ENCODE data around the gene DNAH8.
A peak's percentile ranks its signal among the peaks of the same experiment; 100 is the strongest.

DNAH8 gene

DNA sequence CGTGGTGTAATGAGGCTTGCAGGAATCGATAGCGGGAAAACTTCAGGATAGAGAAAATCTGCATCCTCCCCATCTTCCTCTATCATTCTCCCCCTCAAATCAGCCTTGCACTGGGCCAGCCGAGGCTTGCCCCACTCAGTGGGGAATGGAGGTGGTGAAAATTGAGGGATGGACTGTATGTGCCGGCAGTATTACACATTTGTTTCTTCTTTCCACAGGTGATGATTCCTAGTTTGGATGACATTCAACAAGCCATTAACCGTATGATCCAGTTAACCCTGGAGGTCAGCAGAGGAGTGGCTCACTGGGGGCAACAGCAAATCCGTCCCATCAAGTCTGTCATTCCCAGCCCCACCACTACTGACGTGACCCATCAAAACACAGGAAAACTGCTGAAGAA is 100.1 kb downstream of the DNAH8 start:
- H3K4me1 Mint-ChIP-seq: no peaks in the 10 kb centered on the region
- peaks cover 34% of the 10 kb centered on the region for H3K27me3 Mint-ChIP-seq
- H3K9me3 Mint-ChIP-seq: no peaks in the 10 kb centered on the region
- H3K36me3 Mint-ChIP-seq: no peaks in the 10 kb centered on the region
- no peak overlapping the region for H3K4me3 Mint-ChIP-seq
- no peak overlapping the region for H3K27ac Mint-ChIP-seq

GRCh38 chr6:38818691-38819090 is 103.6 kb downstream of the DNAH8 start:
- H3K4me3 Mint-ChIP-seq: no peak overlapping the region
- no peaks in the 10 kb centered on the region for H3K36me3 Mint-ChIP-seq
- peaks cover 36% of the 10 kb centered on the region for H3K27me3 Mint-ChIP-seq
- no peaks in the 10 kb centered on the region for H3K9me3 Mint-ChIP-seq
- H3K27ac Mint-ChIP-seq: no peak overlapping the region
- no peaks in the 10 kb centered on the region for H3K4me1 Mint-ChIP-seq

DNA sequence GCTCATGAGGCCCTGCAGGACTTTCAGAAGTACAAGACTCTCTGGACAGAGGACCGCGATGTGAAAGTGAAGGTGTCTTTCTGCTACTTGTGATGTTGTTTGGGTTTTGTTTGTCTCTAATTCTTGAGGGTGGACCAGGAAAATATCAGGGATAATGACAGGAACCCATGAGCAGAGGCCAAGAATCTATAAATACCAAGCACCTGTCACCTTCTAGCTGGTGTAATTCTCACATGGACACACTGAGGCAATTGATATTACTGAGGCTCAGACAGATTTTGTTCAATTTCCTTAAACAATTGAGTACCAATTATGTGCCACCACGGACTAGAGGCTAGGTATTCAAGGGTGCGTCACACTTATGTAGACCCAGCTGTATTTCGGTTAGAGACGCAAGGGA is 107.9 kb downstream of the DNAH8 start:
- H3K9me3 Mint-ChIP-seq: no peaks in the 10 kb centered on the region
- no peak overlapping the region for H3K4me3 Mint-ChIP-seq
- H3K27me3 Mint-ChIP-seq: peaks cover 20% of the 10 kb centered on the region
- no peak overlapping the region for H3K27ac Mint-ChIP-seq
- H3K4me1 Mint-ChIP-seq: no peaks in the 10 kb centered on the region
- no peaks in the 10 kb centered on the region for H3K36me3 Mint-ChIP-seq

DNA sequence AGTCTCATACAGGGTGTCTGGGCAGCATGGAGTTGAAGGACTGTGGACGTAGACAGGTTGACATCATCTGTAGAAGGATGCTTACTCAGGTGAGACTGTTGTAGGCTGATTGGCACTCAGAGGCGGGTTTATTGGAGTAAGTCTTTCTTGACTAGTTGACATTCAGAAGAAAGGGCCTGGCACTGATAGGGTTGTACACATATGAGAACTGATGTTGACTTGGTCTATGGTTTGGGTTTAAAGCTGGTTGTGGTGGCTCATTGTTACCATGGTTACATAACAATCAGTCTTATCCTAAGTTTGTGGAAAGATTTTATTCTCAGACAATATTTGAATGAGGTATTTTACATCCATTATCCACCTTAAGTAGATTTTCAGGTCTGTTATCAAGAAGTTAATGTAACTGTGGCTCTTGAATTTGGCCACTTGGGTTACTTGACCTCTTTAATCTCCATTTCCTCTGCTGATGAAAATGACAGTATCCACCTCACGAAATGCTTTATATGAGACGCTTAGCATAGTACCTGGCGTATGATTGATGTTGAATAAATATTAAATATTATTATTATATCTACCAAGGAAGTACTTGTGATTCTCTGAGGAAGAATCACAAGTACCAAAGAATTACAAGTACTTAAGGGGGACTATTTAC is 109.3 kb downstream of the DNAH8 start:
- Mint-ChIP-seq H3K9me3 (peaks cover 7% of the 10 kb centered on the region), H3K4me1 (no peaks in the 10 kb centered on the region), H3K27ac (no peak overlapping the region), H3K36me3 (peaks cover 2% of the 10 kb centered on the region), H3K27me3 (peaks cover 18% of the 10 kb centered on the region), H3K4me3 (no peak overlapping the region)

GRCh38 chr6:38827024-38827423 is 111.9 kb downstream of the DNAH8 start:
- Mint-ChIP-seq H3K4me3 (no peak overlapping the region), H3K9me3 (peaks cover 14% of the 10 kb centered on the region), H3K27ac (no peak overlapping the region), H3K27me3 (peaks cover 13% of the 10 kb centered on the region), H3K4me1 (no peaks in the 10 kb centered on the region), H3K36me3 (peaks cover 2% of the 10 kb centered on the region)

- H3K9me3 Mint-ChIP-seq: peaks cover 14% of the 10 kb centered on the region
- H3K27ac Mint-ChIP-seq: no peak overlapping the region
- peaks cover 2% of the 10 kb centered on the region for H3K36me3 Mint-ChIP-seq
- H3K27me3 Mint-ChIP-seq: peaks cover 14% of the 10 kb centered on the region
- no peak overlapping the region for H3K4me3 Mint-ChIP-seq
- H3K4me1 Mint-ChIP-seq: no peaks in the 10 kb centered on the region
Measured at GRCh38 chr6:38831865-38832264, 116.8 kb downstream of the DNAH8 start.

- Mint-ChIP-seq H3K4me3 (no peak overlapping the region), H3K9me3 (peaks cover 14% of the 10 kb centered on the region), H3K27me3 (peaks cover 12% of the 10 kb centered on the region), H3K4me1 (no peaks in the 10 kb centered on the region), H3K36me3 (peaks cover 2% of the 10 kb centered on the region), H3K27ac (no peak overlapping the region)
Measured at GRCh38 chr6:38833320-38833719, 118.2 kb downstream of the DNAH8 start.

DNA sequence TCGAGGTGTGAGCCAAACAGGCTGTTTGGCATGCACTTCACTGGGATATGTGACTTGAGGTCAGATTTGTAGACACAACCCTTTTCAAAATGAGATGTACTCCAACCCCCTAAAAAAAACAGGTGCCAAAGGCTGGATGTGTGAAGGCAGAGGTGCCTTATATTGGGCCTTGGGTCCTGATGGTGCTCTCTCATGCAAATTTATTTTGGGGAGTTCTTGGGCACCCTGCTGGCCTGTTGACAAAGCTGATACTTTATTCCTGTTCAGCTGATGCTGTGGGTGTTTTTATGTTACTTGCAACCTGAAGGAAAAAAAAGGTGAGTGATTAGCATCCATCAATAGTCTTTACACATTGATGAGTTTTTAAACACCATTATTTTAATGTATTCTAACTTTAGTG is 121.5 kb downstream of the DNAH8 start:
- Mint-ChIP-seq H3K36me3 (no peaks in the 10 kb centered on the region), H3K4me1 (no peaks in the 10 kb centered on the region), H3K4me3 (no peak overlapping the region), H3K27me3 (peaks cover 2% of the 10 kb centered on the region), H3K9me3 (no peaks in the 10 kb centered on the region), H3K27ac (no peak overlapping the region)

GRCh38 chr6:38837101-38837500 is 122.0 kb downstream of the DNAH8 start:
- H3K4me1 Mint-ChIP-seq: no peaks in the 10 kb centered on the region
- H3K9me3 Mint-ChIP-seq: no peaks in the 10 kb centered on the region
- H3K27me3 Mint-ChIP-seq: peaks cover 2% of the 10 kb centered on the region
- H3K4me3 Mint-ChIP-seq: no peak overlapping the region
- no peaks in the 10 kb centered on the region for H3K36me3 Mint-ChIP-seq
- no peak overlapping the region for H3K27ac Mint-ChIP-seq

DNA sequence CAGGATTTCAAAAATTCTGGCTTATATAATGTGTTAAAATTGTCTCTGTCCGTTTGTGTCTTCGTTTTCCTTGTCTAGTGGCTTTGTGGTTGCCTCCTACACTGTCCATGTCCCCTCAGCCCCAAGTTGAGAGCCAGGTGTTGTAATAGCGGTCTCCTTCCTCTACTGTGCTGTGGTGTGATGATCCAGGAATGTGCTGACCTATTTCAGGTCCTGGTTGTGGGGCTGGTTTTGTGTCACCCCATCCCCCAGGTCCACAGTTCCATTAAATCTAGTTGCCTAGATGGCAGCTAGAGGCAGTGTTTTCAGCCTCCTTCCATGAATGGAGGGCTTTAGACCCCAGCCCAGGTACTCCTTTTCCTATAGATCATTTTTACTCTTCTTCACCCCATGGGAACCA is 128.7 kb downstream of the DNAH8 start:
- no peak overlapping the region for H3K27ac Mint-ChIP-seq
- H3K9me3 Mint-ChIP-seq: no peaks in the 10 kb centered on the region
- H3K4me3 Mint-ChIP-seq: no peak overlapping the region
- H3K27me3 Mint-ChIP-seq: peaks cover 3% of the 10 kb centered on the region
- peaks cover 3% of the 10 kb centered on the region for H3K4me1 Mint-ChIP-seq
- H3K36me3 Mint-ChIP-seq: no peaks in the 10 kb centered on the region

DNA sequence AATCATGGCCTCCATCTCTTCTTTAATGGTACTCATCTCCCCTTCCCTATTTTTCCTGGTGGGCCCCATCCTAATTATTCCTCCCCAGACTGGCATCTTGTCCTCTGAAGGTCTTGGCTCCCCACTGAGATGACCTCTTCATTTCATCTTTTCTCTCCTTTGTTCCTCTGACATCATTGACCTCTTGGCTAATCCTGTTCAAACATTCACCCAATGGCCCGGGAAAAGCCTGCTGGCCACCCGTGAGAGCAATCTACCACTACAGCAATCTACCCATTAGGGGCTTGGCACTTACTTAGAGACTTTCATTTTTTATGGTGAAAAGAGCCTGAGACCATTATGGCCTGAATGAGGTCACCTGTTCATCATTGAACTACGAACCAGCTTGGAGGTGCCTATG is 130.8 kb downstream of the DNAH8 start:
- H3K4me3 Mint-ChIP-seq: no peak overlapping the region
- peaks cover 4% of the 10 kb centered on the region for H3K27me3 Mint-ChIP-seq
- H3K4me1 Mint-ChIP-seq: peaks cover 3% of the 10 kb centered on the region
- no peak overlapping the region for H3K27ac Mint-ChIP-seq
- H3K9me3 Mint-ChIP-seq: no peaks in the 10 kb centered on the region
- no peaks in the 10 kb centered on the region for H3K36me3 Mint-ChIP-seq

GRCh38 chr6:38846361-38846760 is 131.2 kb downstream of the DNAH8 start:
- Mint-ChIP-seq H3K36me3 (no peaks in the 10 kb centered on the region), H3K9me3 (no peaks in the 10 kb centered on the region), H3K4me3 (no peak overlapping the region), H3K27ac (no peak overlapping the region), H3K4me1 (peaks cover 3% of the 10 kb centered on the region), H3K27me3 (peaks cover 5% of the 10 kb centered on the region)

DNA sequence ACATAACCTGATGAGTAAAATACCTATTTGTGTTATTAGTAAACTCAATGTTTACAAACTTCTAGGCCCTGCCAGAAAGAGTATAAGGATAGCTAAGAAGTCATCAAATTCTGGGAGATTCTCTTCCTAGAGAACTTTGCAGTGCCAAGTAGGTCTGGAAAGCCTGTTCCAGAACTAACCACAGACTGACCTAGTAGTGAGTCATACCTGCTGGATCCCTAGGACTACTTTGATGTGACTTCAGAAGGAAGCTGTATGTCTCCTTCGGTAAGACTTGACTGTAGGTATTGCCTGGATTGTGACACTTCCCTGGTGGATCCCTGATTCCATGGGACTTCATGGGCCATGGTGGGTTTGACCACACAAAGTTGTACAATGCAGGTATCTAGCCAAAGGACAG is 131.7 kb downstream of the DNAH8 start:
- H3K27me3 Mint-ChIP-seq: peaks cover 5% of the 10 kb centered on the region
- H3K4me1 Mint-ChIP-seq: peaks cover 3% of the 10 kb centered on the region
- H3K27ac Mint-ChIP-seq: no peak overlapping the region
- H3K4me3 Mint-ChIP-seq: no peak overlapping the region
- H3K9me3 Mint-ChIP-seq: no peaks in the 10 kb centered on the region
- no peaks in the 10 kb centered on the region for H3K36me3 Mint-ChIP-seq

GRCh38 chr6:38847497-38847896 is 132.4 kb downstream of the DNAH8 start:
- Mint-ChIP-seq H3K4me3 (no peak overlapping the region), H3K4me1 (peaks cover 3% of the 10 kb centered on the region), H3K9me3 (no peaks in the 10 kb centered on the region), H3K36me3 (no peaks in the 10 kb centered on the region), H3K27ac (peak overlapping the region; percentile 16), H3K27me3 (peaks cover 5% of the 10 kb centered on the region)

- Mint-ChIP-seq H3K4me1 (peaks cover 3% of the 10 kb centered on the region), H3K27me3 (peaks cover 5% of the 10 kb centered on the region)
Measured at GRCh38 chr6:38848760-38849159, 133.6 kb downstream of the DNAH8 start.

DNA sequence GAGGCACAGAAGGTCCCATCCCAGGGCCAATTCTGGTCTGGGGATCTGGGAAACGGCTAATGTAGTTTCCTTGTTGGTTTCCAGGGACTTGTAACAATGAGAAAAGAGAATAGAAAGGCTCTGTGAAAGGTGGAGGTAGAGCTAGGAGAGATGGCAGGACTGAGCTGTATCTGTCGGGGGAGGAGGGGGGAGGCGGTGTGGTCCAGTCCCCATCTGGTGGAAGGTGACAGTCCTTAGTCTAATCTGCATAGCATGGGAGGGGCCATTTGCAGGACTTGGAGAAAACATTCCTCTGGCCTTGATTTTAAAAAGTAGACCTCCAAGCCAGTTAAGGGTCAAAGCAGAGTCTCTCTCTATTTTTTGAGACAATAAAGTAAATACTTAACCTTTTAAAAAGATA is 137.1 kb downstream of the DNAH8 start:
- no peak overlapping the region for H3K4me3 Mint-ChIP-seq
- peaks cover 4% of the 10 kb centered on the region for H3K27me3 Mint-ChIP-seq
- no peaks in the 10 kb centered on the region for H3K36me3 Mint-ChIP-seq
- H3K4me1 Mint-ChIP-seq: peaks cover 2% of the 10 kb centered on the region
- H3K27ac Mint-ChIP-seq: peak overlapping the region; percentile 30
- no peaks in the 10 kb centered on the region for H3K9me3 Mint-ChIP-seq

More at GRCh38 chr6:38848760-38849159, 133.6 kb downstream of the DNAH8 start:
- H3K4me3 Mint-ChIP-seq: no peak overlapping the region
- no peak overlapping the region for H3K27ac Mint-ChIP-seq
- H3K36me3 Mint-ChIP-seq: no peaks in the 10 kb centered on the region
- no peaks in the 10 kb centered on the region for H3K9me3 Mint-ChIP-seq

DNA sequence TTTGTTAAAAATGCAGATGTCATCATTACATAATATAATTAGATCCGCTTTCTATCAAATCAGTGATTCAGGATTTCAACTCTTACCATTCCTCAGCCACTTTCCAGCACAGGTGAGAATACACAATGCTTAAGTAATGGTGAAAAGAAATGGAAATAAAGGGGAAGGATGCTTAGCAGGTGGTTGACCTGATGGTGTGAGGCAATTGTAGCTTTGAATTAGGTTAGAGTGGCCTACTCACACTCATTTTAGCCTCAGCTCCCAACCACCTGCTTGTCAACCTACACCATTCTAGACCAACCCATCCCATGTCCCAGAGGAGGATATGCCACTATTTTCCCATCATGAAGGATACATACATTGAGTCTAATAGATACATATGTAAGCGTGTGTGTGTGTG is 138.1 kb downstream of the DNAH8 start:
- no peaks in the 10 kb centered on the region for H3K9me3 Mint-ChIP-seq
- H3K4me3 Mint-ChIP-seq: no peak overlapping the region
- H3K27me3 Mint-ChIP-seq: peaks cover 4% of the 10 kb centered on the region
- H3K36me3 Mint-ChIP-seq: no peaks in the 10 kb centered on the region
- no peak overlapping the region for H3K27ac Mint-ChIP-seq
- no peaks in the 10 kb centered on the region for H3K4me1 Mint-ChIP-seq
